ENCODE results near the gene MEP1A.

GRCh38 chr6:46776070-46776712, 17.0 kb upstream of the MEP1A start:
- no peak for TF ChIP-seq EZH2 (IDR thresholded peaks at IDR 0.05; ENCODE audit: borderline replicate concordance, low read depth, low read length, severe bottlenecking)
- no peak for TF ChIP-seq CTCF (IDR thresholded peaks at IDR 0.05; ENCODE audit: extremely low read depth in 1 of 2, insufficient read depth in 1 of 2, low read depth in 1 of 2, low read length in 2 of 2)
- no peak for TF ChIP-seq POLR2A (IDR thresholded peaks at IDR 0.05; ENCODE audit: low read depth, low read length)
- no peak for TF ChIP-seq POLR2AphosphoS5 (IDR thresholded peaks at IDR 0.05; ENCODE audit: insufficient read depth, low read depth, low read length)
- no peak for TF ChIP-seq MYC (IDR thresholded peaks at IDR 0.05; ENCODE audit: low read depth, low read length)
- TF ChIP-seq MAX (IDR thresholded peaks at IDR 0.05; ENCODE audit: insufficient read depth, insufficient read length), result no peak
- no peak for TF ChIP-seq GATA2 (IDR thresholded peaks at IDR 0.05; ENCODE audit: insufficient read depth, insufficient read length, low read depth, low read length)

All from endothelial cell of umbilical vein (primary cell).